HT-29 (cell line): ENCODE results near the gene HAPLN2. TPM values are rescaled to one million over a fixed set of nuclear protein-coding genes. Genes with fewer than 3 reads are reported as not detected.
"Not testable (repeated sequence)": the region's sequence is repeated elsewhere in the genome, so short reads cannot be mapped to it uniquely, and the experiment has no call there.

ENCODE experiments used
- DNase-seq: peaks from one replicate; pipeline ENCODE4 v3.0.0-alpha.2; 2015; ENCODE audit warnings: low spot score
- total RNA-seq: library from RNA; depleted of rRNA; stranded (reverse); fragments of >200 nt; shearing (Covaris generic); gene quantifications from 2 replicates; pipeline ENCODE4 v1.2.3, GENCODE V29; 2014

The HAPLN2 gene
- total RNA-seq, 1 experiment from 2014 or later, result 0.10 TPM

DNA sequence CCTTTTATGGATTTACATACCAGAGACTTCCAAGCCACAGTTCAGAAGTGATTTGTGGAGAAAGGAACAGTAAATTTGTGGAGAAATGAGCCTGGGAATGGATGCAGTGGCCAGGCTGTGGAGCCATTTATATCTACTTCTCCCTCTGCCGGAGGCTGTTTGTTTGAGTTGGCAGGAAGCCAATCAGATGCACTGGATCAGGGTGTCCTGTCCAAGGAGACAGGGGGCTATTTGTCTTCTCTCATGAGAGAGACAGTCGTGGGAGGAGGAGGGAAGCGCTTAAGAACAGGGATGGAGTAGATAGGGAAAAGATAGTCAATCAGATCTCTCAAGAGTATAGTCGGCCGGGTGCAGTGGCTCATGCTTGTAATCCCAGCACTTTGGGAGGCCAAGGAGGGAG lies 2.8 kb upstream of the HAPLN2 start:
- DNase-seq, result peak; percentile 70

DNA sequence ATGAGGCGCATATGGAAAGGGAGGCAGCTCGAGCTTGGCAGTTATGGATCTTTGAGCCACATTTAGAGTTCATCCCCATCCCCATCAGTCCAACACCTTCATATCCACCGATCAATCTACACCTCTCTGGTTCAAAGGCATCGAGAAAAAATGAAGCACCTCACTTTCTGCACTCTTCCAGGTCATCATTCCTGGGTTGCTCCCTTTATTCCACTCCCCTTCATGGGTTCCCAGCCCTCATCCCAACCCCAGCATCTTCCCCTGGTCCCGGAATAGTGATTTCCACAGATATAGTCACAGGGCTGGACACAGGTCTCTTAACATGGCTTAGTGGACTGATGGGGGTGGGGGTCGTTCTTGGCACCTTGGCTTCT lies 354 bp downstream of the HAPLN2 start:
- DNase-seq, result no peak

DNA sequence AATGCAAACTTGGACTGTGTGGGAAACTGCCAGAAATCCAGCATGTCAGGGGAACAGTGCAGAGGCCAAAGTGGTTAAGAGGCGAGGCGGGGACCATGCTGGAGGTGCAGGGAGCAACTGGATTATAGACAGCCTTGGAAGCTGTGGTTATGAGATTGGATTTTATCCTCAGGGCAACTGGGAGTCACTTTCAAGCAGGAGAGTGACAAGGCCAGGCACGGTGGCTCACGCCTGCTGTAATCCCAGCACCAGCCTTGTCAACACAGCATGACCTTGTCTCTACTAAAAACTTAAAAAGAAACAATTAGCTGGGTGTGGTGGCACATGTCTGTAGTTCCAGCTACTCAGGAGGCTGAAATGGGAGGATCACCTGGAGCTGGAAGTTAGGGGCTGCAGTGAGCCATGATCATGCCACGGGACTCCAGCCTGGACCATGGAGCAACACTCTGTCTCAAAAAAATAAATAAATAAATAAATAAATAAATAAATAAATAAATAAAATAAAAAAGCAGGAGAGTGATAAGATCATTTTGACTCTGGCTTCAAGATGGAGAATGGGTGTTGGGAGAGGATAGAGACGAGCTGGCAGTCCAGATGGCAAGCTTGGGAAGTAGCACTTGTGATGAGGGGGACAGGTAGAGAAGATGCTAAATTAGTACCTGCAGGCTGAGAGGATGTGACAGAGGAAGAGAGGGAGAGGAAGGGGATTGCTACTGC lies 3.5 kb downstream of the HAPLN2 start:
- no peak for DNase-seq

DNA sequence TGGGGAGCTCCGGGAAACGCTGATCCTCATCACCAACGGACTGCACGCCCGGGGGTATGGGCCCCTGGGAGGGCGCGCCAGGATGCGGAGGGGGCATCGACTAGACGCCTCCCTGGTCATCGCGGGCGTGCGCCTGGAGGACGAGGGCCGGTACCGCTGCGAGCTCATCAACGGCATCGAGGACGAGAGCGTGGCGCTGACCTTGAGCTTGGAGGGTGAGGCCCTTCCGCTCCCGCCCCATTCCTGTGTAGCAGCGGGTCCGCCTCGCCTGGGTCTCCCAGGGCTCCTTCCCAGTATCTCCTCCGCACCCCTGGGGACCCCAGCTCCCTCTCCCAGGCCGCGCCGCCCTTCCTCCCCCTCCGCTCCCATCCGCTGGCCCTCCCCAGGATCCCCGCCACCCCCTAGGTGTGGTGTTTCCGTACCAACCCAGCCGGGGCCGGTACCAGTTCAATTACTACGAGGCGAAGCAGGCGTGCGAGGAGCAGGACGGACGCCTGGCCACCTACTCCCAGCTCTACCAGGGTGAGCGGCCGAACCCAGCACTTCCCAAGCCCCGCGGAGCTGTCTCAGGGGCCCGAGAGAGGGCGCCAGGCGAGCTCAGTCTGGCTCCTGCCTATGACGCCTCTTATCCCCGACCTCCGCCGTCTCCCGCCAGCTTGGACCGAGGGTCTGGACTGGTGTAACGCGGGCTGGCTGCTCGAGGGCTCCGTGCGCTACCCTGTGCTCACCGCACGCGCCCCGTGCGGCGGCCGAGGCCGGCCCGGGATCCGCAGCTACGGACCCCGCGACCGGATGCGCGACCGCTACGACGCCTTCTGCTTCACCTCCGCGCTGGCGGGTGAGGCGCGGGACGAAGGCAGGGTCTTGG lies 5.0 kb downstream of the HAPLN2 start:
- DNase-seq, result peak; percentile 39

DNA sequence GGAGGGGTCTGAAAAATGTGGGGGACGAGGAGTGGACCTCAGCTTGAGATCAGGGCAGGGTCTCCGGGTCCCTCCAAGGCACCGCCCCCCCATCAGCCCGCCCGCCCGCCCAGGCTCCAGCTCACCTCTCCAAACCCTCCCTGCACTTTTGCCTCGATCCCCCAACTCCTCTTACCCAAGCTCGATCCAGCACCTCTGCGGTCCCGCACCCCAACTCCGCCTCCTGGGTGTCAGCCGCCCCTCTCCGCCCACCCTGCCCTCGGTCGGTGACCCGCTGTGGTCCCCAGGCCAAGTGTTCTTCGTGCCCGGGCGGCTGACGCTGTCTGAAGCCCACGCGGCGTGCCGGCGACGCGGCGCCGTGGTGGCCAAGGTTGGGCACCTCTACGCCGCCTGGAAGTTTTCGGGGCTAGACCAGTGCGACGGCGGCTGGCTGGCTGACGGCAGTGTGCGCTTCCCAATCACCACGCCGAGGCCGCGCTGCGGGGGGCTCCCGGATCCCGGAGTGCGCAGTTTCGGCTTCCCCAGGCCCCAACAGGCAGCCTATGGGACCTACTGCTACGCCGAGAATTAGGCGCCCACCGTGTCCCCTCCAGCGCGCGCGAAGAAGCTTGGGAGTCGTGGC lies 5.7 kb downstream of the HAPLN2 start:
- no peak for DNase-seq

DNA sequence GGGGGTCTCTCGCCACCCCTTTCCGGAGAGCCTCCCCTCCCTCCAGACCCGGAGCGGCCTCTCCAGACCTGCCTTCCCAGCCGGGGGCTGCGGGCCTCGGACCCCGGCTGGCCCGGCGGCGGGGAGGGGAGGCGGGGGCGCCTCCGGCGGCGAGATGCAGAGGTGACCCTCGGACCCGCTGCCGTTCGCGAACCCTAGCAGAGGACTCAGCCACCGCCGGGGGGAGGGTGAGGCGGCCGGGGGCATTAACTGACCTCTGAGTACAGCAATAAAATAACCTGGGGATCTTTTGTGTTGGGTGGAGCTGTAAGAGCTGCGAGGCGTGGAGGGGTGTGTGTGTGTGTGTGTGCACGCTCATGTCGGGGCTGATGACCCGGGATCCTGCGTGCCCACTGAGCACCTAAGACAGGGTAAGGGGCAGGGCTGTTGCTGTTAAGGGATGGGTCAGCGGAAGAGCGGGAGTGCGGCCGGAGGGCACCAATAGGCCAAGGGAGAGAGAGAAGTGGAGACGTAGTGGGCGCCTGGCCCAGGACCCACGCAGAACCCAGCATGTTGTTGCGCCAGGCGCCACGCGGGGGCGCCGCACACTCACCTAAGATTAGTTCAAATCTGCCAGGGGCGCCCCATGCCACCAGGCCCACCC lies 6.3 kb downstream of the HAPLN2 start:
- DNase-seq, result peak; percentile 61

DNA sequence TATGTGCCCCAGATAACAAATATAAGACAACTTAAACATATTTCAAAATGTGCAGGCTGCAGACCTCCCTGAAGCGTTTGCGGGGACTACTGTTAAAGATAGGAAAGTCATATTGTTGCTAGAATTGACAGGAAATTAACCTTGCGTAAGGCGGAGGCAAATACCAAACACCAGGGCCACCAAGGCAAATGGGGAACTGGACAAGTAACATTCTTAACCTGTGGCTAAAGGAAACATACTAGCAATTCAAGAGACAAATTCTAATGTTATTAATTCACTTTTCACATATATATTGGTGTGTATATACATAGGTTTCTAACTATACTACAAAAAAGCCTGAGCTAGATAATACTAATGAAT lies 6.8 kb downstream of the HAPLN2 start:
- DNase-seq, result no peak

DNA sequence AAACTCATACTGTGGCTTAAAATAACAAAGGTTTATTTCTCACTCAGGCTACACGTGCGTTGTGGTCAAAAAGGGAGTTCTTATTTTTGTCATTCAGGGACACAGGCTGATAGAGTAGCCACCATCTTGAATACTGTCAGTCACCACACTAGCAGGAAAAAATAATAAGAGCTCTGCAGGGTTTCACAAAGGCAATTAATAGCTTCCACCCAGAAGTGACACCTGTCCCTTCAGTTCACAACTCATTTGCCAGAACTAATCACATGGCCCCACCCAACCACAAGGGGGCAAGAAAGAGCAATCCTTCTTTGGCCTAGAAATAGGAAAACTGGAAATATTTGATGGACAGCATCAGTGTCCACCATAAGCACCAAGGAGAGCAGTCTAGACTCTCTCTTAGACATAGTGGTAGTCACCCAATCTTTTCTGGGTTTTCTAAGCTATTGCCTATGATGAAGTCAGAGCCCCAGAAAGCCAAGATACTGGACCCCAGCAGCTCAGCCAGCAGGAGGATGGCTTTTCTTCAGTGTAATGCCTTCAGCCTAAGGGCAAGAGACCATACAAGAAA lies 8.2 kb downstream of the HAPLN2 start:
- peak; percentile 85 for DNase-seq

DNA sequence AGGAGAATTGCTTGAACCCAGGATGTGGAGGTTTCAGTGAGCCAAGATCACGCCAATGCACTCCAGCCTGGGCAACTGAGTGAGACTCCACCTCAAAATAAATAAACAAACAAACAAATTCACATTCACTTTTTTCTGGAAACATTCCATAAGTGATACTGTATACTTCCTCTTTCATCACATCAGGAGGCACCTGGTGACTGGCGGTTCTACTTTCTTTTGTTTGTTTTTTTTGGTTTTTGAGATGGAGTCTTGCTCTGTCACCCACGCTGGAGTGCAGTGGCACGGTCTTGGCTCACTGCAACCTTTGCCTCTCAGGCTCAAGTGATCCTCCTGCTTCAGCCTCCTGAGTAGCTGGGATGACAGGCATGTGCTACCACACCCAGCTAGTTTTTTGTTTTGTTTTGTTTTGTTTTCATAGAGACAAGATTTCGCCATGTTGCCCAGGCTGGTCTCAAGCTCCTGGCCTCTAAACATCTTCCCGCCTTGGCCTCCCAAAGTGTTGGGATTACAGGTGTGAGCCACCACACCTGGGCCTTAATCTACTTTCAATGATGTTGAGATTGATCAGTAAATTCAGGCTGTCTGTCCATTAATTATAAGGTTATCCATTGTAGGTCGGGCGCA lies 10.7 kb downstream of the HAPLN2 start:
- DNase-seq, result no peak

DNA sequence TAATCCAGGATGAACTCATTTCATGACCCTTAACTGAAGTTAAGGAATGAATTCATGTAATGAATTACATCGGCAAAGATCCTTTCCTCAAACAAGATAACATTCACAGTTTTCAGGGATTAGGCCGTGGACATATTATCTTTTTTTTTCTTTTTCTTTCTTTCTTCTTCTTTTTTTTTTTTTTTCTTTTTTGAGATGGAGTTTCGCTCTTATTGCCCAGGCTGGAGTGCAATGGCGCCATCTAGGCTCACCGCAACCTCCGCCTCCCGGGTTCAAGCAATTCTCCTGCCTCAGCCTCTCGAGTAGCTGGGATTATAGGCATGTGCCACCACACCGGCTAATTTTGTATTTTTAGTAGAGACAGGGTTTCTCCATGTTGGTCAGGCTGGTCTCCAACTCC lies 11.9 kb downstream of the HAPLN2 start:
- not testable (repeated sequence) for DNase-seq

DNA sequence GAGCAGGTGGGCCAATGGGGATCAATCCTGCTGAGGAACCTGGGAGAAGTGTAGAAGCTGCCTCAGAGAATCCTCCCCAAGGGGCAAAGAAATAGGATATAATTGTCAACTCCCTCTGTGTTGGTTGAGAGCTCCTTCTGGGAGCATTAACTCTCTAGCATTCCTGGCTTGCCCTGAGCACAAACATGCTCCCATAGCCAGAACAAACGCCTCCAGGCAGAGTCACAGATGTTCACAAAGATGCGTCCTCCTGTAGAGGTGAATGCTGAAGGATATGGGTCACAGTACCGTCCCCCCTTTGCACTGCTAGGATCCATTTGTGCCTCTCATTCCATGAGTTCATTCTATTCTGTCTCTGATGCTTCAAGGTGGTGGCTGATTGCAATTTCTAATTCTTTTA lies 13.1 kb downstream of the HAPLN2 start:
- DNase-seq, result no peak

DNA sequence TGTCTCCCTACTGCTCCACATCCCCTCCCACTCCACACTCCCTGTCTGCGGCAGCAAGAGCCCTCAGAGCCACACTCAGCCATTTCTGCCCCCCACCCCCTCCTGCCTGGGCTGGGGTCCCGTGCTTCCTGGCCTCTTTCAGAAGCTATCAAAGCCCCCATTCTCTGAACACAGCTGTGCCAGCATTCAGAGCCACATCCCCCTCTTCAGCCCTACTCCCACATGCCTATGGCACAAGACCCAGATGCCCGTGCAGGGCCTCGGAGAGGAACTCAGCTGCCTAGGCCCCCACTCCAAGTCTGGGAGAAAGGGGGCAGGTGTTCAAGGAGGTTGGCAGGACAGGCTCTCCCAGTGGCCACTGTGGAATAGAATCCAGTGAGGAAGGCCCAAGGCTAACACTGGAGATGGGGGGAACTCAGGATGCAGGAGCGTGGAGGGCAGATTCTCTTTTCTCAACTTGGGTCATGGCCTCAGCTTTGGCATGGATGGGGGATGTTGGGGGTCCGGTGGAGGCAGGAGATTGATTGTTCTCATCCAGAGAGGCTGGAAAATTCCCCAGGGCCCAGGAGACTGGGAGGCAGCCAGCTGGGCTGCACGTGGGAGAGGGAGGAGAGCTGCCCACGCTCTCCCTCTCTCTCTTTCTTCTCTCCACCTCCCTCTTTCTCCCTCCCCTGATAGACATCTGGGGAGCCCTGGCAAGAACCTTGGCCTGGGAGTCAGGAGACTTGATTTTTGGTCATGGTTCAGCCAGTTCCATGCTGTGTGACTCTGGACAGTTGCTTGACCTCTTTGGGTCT lies 19.2 kb downstream of the HAPLN2 start:
- DNase-seq, result no peak

DNA sequence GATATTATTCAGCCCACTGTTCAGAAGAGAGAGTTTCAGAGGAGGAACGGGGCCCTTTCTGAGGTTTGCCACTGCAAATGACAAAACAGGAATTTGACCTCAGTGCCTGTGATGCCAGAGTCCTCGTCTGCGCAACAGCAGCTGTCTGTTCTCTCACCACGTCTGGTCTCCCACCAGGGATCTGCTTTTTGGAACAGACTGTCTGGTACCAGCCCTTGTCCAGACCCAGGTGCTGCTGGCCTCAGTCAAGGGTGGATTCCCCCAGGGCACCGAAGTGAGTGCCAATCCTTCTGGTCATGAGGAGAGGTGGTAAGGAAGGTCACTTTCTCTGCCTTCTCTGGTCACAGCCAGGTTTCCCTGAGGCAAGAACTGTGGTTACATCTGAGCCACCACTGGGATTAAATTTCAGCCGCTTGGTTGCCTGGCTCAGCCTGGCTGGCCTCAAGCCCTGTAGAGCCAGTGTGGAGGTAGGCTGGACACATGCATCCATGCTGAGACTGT lies 20.4 kb downstream of the HAPLN2 start:
- DNase-seq, result no peak

DNA sequence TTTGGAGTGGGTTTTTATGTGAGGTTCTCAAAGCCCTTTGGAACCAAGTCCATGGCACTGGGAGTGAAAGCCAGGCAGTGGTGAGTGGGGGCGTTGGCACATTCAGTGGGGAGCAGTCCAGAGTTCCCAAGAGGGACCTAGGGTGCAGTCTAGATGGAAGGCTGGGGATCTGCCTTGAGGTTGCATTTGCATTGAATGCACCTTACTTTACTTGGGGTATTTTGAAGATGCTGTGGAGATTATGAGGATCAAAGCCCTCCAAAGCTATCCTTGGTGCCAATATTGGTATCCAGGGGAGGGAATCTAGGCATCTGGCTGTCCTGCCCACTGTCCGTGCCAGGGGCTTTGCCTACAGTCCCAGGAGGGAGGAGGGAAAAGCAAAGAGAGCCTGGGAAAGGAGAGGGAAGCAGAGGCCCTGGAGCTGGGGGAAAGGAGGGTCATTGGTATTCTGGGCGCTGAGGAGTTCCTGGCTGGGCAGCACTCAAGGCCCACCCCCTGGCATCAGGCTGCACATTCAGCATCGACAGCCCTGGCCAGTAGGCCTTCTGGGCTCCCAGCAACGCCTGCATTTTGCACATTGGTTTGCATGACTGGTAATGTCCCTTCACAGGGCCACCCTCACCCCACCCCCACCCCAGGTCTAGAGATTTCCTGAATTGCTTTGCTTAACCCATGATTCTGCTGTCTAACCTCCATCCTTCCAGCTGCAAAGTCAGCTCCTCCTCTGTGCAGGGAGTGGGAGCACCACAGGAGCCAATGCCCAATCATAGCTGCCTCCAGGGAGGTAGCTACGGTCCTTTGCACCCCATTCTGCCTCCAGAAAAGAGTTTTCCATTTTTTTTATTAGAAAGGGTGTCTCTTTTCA lies 21.9 kb downstream of the HAPLN2 start:
- no peak for DNase-seq

DNA sequence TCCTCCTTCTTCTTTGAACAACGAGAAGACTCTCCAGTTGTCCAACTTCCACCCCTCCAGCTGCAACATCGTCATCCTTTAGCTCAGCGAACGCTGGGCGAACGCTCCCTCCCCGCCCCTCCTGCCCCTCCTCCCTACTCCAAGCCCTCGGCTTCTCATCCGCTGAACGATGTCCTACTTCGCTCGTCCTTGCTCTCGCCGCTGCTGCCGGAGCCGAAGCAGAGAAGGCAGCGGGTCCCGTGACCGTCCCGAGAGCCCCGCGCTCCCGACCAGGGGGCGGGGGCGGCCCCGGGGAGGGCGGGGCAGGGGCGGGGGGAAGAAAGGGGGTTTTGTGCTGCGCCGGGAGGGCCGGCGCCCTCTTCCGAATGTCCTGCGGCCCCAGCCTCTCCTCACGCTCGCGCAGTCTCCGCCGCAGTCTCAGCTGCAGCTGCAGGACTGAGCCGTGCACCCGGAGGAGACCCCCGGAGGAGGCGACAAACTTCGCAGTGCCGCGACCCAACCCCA lies 22.6 kb downstream of the HAPLN2 start, which contains the start of gene BCAN:
Gene BCAN, plus strand, starts transcription at position 357 of the 504 bp plus-strand sequence. CDS start 3,938 bp downstream, outside the sequence.
- no peak for DNase-seq

DNA sequence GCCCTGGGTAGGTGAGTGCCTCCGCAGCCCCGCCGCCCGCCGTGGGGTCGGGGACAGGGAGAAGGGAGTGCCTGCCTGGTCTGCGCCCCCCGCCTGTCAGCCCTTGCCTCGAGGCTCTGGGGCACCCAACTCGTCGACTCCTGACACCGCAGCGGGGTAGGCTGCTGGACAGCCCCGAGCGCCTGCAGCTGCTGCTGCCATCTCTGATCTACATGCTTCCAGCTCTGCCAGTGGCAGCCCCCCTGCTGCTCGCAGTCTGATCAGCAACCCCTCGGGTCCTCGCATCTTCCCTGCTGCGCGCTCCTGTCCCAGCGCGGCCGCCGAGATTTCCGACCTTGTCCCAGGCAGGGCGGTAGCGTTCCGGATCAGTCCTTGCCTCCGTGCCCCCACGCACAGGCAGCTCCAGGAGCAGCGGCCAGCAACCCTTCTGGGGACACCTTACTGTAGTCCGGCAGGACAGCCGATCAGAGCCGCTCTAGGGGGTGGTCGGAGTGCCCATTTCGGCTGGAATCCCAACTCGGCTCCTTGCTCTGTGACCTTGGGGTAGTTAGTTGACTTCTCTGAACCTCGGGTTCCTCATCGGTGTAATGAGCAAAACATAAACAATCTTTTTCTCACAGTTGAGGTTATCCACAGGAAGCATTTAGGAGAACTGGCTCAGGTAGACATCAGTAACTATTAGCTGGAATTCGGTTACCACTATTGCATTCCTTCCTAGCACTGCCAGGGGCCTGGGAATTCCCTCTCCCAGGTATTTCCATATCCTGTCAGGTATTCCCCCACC lies 23.2 kb downstream of the HAPLN2 start:
- no peak for DNase-seq

DNA sequence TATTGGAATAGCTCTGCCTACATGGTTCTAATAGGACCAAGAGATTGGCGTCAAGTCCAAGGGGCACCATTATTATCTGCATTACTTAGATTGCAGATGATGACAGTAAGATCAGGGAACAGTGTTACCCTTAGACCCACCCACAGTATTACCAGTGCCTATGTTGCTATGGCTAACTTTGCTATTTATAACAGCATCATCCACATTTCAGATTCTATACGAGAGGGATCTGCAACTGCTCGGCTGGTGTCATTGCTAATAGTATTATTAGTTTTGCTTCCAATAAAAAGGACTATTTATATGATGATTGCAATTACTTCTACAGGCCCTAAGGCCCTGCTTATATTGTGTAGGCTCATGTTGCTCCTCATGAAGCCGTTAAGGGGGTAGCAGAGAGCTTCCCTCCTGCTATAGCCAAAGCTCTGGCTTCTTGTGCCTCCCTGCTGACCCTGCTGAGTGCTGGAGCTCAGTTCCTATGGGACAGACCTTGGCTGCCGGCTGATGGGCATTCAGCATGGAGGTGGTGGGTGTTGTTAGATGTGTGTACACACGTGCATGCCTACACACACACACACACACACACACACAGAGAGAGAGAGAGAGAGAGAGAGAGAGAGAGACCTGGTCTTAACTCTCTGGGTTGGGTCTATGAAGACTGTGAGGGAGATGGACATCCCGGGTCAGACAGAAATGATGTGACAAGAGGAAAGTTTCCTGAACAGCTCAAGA lies 24.0 kb downstream of the HAPLN2 start:
- DNase-seq, result no peak

DNA sequence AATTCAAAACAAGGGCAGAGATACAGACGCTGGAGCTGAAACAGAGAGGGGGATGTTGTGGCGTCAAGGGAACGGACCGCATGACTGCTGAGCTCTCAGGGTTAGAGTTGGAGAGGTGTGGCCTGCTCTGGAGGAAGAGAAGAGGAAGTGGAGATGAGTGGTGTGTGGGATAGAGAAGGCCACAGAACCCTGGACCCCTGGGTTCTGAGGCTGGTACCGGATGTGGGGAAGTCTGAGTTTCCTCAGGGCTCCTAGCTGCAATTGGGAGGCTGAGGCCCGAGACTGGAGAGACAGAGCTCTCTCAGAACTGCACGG lies 24.5 kb downstream of the HAPLN2 start:
- DNase-seq, result no peak
